ENCODE data around the gene PSTPIP1.

Gene PSTPIP1

DNA sequence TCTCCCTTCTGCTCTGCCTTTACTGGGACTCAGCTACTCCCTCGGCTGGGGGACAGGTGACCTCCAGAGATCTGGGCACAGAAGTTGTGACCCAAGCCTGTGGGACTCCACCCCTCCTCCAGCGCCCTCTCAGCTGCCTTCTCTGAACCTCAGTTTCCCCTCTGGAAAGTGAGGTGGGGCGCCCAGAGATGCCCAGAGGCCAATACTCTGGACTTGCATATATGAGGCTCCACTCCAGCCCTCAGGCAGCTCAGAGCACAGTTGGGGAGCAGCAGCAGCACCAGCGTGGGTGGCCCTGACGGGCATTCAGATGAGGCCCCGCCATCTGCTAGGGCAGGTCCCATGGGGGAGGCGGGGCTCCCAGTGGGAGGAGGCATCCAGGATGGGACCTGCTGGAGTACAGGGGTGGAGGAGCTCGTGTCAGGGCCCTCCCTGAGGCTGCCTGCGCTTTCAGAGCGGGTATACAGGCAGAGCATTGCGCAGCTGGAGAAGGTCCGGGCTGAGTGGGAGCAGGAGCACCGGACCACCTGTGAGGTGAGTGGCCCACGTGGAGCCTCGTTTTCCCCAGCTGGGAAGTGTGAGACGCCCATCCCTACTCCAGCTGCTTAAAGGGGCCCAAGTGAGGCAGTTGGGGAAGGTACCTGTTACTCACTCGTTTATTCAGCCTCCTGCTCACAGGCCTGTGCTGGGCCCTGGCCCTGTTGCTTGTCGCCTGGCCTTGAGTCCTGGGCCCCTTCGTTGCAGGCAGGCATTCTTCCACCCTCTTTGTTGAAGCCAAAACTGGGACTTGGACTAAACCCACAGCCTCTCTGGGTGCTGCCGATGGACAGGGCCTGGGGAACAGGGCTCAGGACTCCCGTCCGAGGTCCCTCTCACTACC lies 35.4 kb downstream of the PSTPIP1 start:
- peak; percentile 10 for DNase-seq

DNA sequence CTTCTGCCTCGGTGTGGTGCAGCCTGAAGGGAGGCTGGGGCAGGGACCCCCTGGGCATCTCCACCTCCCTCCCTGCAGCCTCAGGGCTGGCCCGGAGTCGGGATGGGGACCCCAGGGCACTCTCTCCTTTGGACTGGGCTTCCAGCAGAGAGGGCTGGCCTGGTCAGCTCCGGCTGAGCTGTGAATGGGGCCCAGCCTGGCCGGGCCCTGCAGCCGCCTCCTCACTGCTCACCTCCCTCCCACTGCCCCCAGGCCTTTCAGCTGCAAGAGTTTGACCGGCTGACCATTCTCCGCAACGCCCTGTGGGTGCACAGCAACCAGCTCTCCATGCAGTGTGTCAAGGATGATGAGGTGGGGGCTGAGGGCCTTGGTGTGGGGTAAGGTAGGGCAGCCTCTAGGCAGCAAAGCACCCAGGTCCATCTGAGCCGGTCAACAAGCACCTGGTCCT lies 36.0 kb downstream of the PSTPIP1 start:
- ATAC-seq: no peak
- DNase-seq: peak; percentile 1

More for the DNA sequence above, 35.4 kb downstream of the PSTPIP1 start:
- no peak for ATAC-seq

DNA sequence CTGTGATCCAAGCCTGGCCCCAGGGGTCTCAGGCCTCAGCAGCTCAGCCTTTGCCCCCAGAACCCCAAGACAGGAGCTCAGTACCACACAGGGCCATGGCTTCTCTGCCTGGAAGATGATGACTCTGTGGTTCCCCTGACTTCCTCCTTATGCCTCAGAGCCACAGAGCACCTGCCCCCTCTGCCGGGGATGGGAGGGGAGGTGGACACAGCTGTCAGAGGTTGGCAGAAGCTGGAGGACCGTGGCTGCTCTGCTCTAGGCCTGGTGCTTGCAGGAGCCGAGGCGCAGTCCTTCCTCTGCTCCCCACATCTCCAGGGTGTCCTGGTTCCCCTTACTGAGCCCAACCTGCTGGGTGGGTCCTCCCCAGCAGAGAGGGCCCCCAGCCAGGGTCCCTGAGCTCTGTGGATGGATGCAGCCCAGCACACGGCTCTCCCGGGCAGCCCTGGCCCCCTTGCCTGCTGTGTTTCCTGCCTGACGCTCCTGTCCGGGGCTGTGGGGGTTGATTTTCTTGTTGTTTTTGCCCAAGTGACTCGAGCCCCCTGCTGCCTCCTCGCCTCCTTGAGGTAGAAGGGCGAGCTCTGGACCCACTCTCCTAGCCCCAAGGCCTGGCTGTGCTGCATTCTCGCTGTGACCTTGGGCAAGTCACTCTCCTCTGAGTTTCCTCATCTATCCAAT lies 36.6 kb downstream of the PSTPIP1 start:
- DNase-seq (peak; percentile 41), ATAC-seq (peak; percentile 39)

DNA sequence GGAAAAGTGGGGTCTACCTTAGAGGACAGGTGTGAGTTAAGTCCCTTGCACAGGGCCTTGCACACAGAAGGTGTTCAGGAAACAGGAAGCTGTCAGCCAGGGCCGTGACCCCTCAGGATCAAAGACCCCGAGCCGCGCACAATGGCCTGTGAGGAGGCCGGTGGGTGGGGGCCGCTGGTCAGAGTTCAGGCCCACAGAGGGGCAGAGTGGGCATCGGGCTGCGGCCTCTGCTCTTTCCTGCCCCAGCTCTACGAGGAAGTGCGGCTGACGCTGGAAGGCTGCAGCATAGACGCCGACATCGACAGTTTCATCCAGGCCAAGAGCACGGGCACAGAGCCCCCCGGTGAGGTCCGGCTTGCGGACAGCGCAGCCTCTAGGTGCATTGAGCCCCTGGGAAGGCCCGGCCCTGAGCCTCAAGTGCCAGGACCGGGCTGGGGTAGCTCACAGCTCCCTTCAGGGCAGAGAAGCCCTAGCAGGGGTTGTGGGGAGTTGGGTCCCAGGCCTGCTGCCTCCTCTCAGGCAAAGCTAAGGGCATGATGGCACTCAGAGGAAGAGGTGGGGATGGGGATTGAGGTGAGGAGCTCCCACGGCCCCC lies 37.2 kb downstream of the PSTPIP1 start:
- DNase-seq (peak; percentile 2), ATAC-seq (no peak)

DNA sequence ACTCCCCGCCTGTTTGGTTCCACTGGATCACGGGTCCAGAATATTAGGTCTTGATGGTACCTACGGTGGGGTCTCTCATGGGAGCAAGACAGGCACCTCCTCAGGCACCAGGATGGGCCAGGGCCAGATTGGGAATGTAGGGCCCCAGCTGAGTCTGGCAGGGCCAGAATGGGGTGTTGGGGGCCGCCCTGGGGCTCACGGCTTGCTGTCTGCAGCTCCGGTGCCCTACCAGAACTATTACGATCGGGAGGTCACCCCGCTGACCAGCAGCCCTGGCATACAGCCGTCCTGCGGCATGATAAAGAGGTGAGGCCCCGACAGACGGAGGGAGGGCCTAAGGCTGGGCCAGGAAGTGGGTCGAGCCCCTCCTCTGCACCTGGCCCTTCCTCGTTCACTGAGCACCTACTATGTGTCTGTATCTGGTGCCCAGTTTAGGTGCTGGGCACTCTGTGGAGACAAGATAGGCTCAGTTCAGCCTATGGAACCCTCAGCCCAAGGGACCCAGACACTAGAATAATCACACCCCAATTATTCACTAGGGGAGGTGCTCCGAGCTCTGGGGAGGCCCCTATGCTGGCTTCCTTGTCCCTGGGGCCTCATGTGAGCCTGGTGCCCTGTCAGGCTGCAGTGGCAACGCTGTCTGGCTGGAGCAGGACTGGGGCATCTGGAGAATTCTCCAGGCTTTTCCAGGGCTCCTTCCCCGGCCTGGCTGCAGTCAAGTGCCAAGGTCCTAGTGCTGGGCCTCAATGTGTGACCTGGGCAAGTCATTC lies 37.9 kb downstream of the PSTPIP1 start:
- ATAC-seq: no peak
- peak; percentile 3 for DNase-seq

DNA sequence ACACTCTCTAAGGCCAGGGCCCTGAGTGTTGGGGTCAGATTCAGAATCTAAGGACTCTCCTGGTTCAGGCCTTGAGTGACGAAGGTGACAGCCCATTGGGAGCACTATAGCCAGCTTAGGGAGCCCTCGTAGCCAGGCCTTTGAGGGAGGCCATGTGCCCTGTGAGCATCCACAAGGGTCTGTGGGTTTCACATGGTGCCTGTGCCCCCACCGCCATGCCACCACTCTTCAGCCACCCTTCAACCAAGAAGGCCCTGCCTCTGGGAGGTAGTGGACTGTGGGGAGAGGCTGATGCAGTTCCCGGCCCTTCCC lies 38.4 kb downstream of the PSTPIP1 start:
- ATAC-seq (no peak), DNase-seq (no peak)

DNA sequence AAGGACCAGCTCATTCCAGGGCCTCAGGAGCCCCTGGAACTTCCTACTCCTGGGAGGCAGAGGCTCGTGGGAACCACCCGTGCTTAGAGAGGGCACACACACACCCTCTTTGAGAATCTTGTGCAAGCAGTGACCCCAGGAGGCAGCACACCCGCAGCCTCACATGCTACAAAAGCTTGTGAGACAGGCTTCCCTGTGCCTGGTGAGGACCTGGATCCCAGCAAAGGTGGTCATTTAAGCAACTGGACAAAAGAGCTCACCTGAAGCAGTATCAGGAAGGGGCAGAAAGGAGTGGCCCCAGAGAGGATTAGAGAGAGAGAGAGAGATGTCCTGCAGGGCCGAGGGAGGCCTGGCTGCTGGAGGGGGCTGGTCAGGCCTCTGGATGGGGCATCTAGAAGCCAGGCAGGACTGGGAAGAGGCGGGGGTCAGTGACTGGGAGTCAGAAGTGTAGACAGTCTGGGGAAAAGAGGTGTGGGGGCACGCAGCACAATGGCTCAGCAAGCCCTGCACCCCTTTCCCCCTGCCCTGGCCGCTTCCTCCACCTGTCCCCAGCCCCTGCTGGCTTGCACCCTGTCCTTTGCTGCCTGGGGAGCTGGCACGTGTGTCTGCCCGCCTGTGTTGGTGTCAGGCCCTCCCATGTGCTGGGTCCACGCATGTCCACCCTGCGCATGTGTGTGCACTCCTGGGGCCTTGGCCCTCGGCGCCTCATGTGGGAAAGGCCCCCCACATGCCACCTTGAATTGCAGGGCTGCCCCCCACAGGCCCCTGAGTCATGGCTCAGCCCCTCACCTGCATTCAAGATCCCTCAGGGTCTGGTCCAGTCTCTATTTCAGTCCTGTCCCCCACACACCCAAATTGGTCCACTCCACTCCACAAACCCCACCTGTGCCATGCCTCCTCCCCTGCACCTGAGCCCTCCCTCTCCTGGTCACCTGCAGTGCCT lies 39.1 kb downstream of the PSTPIP1 start:
- DNase-seq (peak; percentile 3), ATAC-seq (no peak)

DNA sequence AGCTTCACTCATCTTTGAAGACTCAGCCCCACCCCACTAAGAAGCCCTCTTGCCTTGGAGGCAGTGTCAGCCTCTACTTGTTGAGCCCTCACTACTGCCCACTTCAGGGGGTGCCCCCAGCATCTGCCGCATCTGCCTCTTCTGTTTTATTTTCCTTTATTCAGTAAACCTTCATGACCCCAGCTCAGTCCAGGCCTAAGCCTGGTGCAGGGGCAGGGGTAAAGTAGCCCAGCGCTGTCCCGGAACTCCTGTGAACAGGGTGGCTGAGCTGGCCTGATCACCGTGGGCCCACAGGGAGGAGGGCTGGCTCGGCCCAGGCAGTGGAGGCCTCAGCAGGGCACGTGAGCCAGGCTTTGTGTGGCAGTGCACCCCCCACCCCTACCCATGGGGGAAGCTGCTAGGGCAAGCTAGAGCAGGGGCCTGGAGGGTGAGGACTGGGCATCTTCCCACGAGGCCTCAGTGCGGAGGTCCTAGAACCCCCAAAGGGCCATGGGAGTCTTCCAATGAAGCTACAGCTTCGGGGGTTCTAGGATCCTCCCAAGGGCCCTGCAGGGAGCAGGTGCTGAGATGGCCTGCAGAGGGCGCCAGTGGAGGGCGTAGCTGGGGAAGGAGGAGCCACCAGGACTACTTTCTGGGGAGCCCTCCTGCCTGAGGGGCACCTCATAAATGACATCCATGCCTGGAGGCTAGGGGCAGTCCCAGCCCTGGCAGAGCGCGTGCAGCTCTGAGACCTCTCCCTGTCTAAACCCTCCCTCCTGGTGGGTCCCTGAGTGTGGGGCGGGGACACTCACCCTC lies 40.0 kb downstream of the PSTPIP1 start:
- DNase-seq: peak; percentile 73

DNA sequence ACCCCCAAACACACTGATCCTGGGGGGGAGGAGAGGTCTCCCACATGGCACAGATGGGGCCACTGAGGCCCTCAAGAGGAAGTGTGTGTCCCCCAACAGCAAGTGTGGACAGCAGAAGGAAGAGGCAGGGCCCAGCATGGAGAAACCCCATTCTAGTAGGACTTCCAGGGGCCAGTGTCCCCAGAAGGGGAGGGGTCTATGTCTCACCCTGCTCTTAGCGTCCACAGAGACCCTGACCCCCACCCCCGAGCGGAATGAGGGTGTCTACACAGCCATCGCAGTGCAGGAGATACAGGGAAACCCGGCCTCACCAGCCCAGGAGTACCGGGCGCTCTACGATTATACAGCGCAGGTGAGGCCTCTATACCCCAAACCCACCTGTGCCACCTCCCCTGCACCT lies 40.7 kb downstream of the PSTPIP1 start:
- ATAC-seq (no peak), DNase-seq (no peak)

More for the DNA sequence above, 40.0 kb downstream of the PSTPIP1 start:
- peak; percentile 42 for ATAC-seq

DNA sequence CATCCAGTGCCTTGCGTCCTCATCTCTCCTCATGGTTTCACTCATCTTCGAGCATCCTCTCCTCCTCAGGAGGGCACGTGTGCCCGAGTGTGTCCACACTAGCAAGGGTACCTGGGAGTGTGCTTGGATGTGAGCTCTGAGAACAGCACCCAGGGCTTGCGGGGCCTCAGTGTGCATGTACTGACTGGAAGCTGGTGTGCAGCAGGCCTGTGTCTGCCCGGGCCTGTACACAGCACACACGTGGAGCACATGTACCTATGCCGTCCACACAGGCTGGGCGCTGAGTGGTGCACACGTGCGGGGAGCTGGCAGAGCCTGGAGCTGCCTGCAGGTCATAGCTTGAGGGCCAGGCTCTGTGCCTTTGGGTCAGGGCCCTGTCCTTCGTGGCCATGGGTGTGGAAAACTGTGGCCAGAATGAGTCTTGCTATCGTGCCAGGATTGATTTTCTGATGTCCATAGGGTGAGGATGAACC lies 41.1 kb downstream of the PSTPIP1 start:
- DNase-seq (no peak), ATAC-seq (no peak)

DNA sequence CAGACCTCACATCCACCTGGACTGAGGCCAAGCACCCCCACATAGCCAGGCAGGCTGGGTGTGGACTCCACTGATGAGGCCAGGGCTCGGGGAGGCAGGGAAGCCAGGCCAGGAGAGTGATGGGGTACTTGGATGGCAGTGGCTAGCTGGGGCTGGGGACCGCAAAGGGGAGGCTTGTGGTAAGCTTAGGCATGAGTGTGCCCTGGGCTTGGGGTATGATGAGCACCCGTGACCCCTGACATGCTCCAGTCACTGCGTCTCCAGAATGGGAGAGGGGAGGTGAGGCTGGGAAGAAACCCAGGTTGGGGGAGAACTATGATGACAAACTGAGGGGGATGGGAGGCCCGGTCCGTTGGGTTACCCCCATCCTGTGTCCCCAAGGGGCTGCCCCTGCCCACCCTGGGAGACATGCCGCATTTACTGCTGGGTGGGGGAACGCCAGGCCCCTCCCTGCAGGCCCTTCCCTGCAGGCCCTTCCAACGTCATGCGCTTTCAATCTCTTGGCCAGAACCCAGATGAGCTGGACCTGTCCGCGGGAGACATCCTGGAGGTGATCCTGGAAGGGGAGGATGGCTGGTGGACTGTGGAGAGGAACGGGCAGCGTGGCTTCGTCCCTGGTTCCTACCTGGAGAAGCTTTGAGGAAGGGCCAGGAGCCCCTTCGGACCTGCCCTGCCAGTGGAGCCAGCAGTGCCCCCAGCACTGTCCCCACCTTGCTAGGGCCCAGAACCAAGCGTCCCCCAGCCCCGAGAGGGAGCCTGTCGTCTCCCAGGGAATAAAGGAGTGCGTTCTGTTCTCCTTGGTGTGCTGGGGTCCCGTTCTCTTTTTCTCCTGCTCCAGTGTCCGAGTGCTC lies 41.8 kb downstream of the PSTPIP1 start:
- no peak for DNase-seq
- ATAC-seq: no peak

DNA sequence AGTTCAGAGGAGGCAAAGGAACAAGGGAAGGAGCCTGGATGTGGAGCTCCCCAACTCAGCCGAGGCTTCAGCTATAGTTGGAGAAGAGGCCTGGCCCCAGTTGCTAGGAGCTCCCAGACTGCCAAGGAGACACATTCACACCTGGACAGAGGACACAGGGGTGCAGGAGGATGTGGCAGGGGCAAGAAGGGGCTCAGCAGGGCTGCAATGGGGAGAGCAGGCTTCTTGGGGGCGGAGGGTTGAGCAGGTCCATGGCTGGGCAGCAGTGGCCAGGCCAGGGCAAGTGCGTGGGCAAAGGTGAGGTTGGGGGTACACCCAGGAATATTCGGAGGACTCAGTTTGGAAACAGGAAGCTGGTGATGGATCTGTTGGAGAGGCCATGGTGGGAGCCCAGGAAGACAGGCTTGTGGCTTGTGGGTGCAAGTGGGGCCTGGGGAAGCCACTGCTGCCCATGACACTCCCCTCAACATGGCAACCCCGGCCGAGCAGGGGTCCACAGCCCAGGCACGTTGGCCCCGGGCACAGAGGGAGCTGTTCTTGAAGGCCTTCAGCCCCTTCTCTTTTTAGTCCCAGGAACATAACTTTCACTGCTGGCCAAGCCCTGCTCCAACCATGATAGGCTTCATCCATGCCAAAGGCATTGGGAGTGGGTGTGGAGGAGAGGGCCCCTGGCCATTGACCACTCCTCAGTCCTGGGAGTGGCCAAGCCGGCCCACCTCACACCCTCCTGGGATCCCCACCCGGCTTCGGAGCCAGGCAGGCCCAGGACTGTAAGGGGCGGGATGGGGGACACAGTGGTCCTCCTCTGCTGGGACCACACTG lies 42.7 kb downstream of the PSTPIP1 start:
- ATAC-seq (no peak), DNase-seq (no peak)

DNA sequence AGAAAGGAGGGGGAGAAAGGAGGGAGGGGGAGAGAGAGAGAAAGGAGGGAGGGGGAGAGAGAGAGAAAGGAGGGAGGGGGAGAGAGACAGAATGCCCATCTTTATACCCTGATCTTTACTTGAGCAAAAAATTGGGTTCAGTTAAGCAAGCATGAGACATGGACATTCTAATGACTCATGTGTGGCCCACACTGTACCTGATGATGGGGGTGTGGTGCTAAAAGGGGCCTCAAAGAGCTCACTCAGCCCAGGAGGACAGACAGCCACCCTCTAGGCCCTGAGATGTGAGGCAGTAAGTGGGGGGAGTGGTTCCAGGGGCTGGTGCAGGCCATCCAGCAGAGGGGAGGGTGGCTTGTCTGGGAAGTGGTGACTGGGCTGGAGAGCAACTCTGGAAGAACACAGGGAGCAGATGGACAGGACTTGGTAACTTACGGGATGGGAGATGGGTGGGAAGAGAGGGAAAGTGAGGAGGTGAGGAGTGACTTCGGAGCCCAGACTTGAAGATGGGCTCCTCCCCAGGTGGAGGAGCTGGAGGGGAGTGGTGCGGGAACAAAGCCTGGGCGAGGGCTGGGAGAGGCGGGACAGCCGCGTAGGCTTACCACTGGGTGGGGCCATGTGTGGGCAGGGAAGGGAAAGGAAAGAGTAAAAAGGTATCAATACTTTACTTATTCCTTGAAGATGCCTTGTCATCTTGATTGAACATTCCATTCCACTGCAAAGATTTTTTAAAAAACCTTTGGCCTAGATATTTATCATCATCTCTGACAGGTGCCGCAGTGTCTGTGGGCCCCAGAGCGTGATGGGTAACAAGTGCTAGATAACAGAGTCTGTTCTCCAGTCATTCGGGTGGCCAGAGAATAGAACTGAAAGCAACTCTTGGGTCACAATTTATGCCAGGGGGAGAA lies 43.6 kb downstream of the PSTPIP1 start:
- ATAC-seq (no peak), DNase-seq (no peak)

DNA sequence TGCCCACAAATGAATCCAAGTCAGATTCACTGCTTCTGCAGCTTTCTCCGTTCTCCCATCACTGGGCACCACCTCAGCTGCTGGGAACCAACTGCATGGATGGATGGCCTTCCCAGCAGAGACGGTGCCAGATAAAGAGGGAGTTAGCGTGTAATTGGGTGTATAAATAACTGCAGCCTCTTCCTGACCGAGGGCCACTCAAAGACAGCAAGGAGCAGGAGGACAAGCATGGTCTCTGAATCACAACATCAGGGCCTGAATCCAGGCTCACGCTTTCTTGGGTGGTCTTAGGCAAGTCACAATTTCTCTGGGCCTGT lies 44.2 kb downstream of the PSTPIP1 start:
- ATAC-seq: no peak
- DNase-seq: no peak

DNA sequence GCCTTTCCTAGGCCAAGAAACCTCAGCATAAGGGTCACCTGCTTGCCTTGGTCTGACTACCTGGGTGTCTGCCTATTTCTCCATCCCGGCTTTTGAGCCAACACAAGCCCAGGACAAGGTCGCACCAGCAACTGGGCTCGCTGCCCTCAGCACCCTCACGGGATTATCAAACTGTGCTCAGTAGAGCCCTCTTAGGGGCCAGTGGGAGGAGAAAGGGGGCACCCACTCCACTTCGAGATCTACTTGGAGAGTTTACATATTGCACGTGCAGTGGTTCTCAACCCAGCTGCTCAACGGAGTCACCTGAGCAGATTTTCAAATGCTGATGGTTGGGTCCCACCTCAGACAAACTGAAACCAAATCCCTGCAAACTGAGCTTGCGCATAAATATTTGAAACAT lies 44.9 kb downstream of the PSTPIP1 start:
- DNase-seq (no peak), ATAC-seq (no peak)

DNA sequence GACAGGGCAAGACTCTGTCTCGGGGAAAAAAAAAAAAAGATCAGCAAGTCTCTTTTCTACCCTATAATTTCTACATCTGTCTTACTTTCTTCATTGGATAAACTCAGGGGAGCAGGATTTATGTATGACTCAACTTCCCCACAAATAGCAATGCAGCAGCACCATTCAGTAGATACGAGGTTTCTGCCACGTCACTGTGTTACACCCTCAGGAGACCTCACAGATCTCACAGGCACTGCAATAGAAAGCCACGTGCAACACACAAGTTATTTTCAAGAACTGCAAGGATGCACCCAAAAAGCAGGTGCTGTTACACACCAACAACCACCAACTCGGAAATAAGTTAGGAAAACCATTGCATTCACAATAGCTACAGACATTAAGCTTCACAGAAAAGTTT lies 45.7 kb downstream of the PSTPIP1 start:
- ATAC-seq (no peak), DNase-seq (no peak)

DNA sequence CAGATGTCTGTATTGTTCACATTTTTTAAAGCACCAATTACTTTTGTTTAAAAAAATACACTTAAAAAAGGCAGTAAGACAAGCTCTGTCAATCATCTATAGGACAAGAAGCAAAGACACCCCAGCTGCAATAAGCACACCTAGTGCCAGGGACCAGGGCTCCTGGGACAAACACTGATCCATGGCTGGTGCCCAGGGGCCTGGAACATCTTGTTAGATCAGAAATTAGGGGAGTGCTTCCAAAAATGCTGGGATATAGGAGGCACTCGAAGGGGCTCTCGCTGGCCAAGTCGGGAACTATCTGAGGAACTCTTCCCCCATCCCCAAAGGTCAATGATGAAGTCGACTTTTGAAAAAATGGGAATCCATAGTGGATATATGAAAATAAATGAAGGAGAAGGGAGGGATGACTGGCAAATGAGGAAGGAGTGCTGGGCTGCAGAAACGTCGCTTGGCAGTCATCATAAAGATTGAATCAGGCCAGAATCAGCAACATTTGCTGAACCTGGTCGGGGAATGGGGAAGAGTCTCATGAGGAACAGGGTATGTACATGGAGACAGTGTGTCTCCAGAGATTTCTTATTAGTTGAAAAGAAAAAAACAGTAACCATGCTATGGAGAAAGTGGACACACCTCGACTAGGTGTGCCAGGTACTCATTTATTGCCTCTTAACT lies 47.5 kb downstream of the PSTPIP1 start:
- DNase-seq (no peak), ATAC-seq (no peak)
